Measurements from ENCODE around the gene SPOCD1.

DNA sequence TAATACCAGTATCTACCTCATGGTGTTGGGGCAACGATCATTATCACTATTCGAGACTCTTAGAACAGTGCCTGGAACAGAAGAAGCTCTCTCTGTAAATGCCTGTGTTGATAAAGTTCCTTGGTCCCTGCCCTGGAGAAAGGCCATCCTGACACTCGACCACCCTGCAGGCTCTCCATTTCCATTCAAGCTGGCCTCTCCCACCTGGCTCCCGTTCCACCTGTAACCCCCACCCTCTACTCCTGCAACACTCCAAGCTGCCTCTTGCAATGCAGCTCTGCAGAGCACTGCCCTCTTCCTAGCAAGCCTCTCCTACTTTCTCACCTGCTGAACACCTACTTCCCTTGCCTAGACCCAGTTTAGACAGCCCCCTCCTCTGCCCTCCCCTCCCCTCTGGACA, 6.1 kb downstream of the SPOCD1 start:
- TF ChIP-seq POLR2A (IDR thresholded peaks at IDR 0.05; ENCODE audit: low read length) = no peak
- TF ChIP-seq RAD21 (conservative IDR thresholded peaks at IDR 0.05 in 1 of 2, IDR thresholded peaks at IDR 0.05 in 1 of 2) = no peak
- no peak for TF ChIP-seq CTCF (IDR thresholded peaks at IDR 0.05)
- no peak for TF ChIP-seq ESRRA (IDR thresholded peaks at IDR 0.05; ENCODE audit: borderline replicate concordance, low read length)
- no peak for TF ChIP-seq KDM1A (IDR thresholded peaks at IDR 0.05; ENCODE audit: low read depth)
- TF ChIP-seq MAX (IDR thresholded peaks at IDR 0.05) = no peak
- TF ChIP-seq SMC3 (IDR thresholded peaks at IDR 0.05) = no peak
- no peak for TF ChIP-seq E2F6 (IDR thresholded peaks at IDR 0.05; ENCODE audit: borderline replicate concordance, low read depth)
- no peak for TF ChIP-seq BHLHE40 (IDR thresholded peaks at IDR 0.05; ENCODE audit: low read depth, low read length)
- no peak for TF ChIP-seq NFE2L2 (conservative IDR thresholded peaks at IDR 0.05; ENCODE audit: low read length)
- TF ChIP-seq CBX2 (IDR thresholded peaks at IDR 0.05; ENCODE audit: borderline replicate concordance, low read depth) = no peak
- TF ChIP-seq MAZ (IDR thresholded peaks at IDR 0.05; ENCODE audit: borderline replicate concordance, low read depth, low read length) = no peak
- TF ChIP-seq, protein P1, sequence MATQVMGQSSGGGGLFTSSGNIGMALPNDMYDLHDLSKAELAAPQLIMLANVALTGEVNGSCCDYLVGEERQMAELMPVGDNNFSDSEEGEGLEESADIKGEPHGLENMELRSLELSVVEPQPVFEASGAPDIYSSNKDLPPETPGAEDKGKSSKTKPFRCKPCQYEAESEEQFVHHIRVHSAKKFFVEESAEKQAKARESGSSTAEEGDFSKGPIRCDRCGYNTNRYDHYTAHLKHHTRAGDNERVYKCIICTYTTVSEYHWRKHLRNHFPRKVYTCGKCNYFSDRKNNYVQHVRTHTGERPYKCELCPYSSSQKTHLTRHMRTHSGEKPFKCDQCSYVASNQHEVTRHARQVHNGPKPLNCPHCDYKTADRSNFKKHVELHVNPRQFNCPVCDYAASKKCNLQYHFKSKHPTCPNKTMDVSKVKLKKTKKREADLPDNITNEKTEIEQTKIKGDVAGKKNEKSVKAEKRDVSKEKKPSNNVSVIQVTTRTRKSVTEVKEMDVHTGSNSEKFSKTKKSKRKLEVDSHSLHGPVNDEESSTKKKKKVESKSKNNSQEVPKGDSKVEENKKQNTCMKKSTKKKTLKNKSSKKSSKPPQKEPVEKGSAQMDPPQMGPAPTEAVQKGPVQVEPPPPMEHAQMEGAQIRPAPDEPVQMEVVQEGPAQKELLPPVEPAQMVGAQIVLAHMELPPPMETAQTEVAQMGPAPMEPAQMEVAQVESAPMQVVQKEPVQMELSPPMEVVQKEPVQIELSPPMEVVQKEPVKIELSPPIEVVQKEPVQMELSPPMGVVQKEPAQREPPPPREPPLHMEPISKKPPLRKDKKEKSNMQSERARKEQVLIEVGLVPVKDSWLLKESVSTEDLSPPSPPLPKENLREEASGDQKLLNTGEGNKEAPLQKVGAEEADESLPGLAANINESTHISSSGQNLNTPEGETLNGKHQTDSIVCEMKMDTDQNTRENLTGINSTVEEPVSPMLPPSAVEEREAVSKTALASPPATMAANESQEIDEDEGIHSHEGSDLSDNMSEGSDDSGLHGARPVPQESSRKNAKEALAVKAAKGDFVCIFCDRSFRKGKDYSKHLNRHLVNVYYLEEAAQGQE (IDR thresholded peaks at IDR 0.05) = no peak
- TF ChIP-seq FOXS1 (CRISPR knock-in tag; IDR thresholded peaks at IDR 0.05) = no peak
